Activated T-cell treated with anti-CD3 and anti-CD28 coated beads, Interleukin-2, amount 50 U/mL, for 1 hour (primary cell): ENCODE data around the gene IQSEC1.

Source experiments
- DNase-seq: peaks from one replicate; pipeline ENCODE4 v3.0.0-alpha.2; 2020

IQSEC1 gene

GRCh38 chr3:12963922-12964701 lies 109.1 kb downstream of the IQSEC1 start:
- DNase-seq = no peak

GRCh38 chr3:12963231-12963896 lies 109.9 kb downstream of the IQSEC1 start:
- no peak for DNase-seq

- DNase-seq = no peak
These were observed 110.9 kb downstream of the IQSEC1 start for GRCh38 chr3:12962292-12962691.

- DNase-seq = no peak
These were observed 111.6 kb downstream of the IQSEC1 start for GRCh38 chr3:12961697-12962036.

- DNase-seq = no peak
These were observed 112.1 kb downstream of the IQSEC1 start for GRCh38 chr3:12961007-12961696.

- DNase-seq = no peak
These were observed 112.7 kb downstream of the IQSEC1 start for GRCh38 chr3:12960497-12960896.

GRCh38 chr3:12959838-12960378 lies 113.3 kb downstream of the IQSEC1 start:
- DNase-seq = no peak

- DNase-seq = no peak
These were observed 113.8 kb downstream of the IQSEC1 start for GRCh38 chr3:12959410-12959809.

GRCh38 chr3:12957824-12958792 lies 115.1 kb downstream of the IQSEC1 start:
- no peak for DNase-seq

GRCh38 chr3:12957339-12957738 lies 115.9 kb downstream of the IQSEC1 start:
- DNase-seq = no peak

GRCh38 chr3:12956316-12956660 lies 116.9 kb downstream of the IQSEC1 start:
- DNase-seq = no peak

- no peak for DNase-seq
These were observed 117.4 kb downstream of the IQSEC1 start for GRCh38 chr3:12955651-12956315.

- DNase-seq = no peak
These were observed 118.2 kb downstream of the IQSEC1 start for GRCh38 chr3:12954891-12955650.

- no peak for DNase-seq
These were observed 119.0 kb downstream of the IQSEC1 start for GRCh38 chr3:12954180-12954579.

GRCh38 chr3:12953201-12953995 lies 119.8 kb downstream of the IQSEC1 start:
- no peak for DNase-seq

- no peak for DNase-seq
These were observed 120.7 kb downstream of the IQSEC1 start for GRCh38 chr3:12952343-12953200.

GRCh38 chr3:12948891-12949711 lies 124.1 kb downstream of the IQSEC1 start:
- DNase-seq = no peak

GRCh38 chr3:12948371-12948770 lies 124.9 kb downstream of the IQSEC1 start:
- no peak for DNase-seq
